Epithelial cell of esophagus (primary cell): ENCODE data around the gene ZNF335.
A peak's percentile ranks its signal among the peaks of the same experiment; 100 is the strongest.
"Not testable (repeated sequence)": the region's sequence is repeated elsewhere in the genome, so short reads cannot be mapped to it uniquely, and the experiment has no call there.

Experiments
- DNase-seq: peaks from one replicate; pipeline ENCODE4 v3.0.0; 2010; ENCODE audit warnings: low read depth
- H3K4me3 ChIP-seq: 2 replicates; pipeline ENCODE4 v1.5.1; 2011; ENCODE audit warnings: mild to moderate bottlenecking, low read length, control low read depth
- CTCF ChIP-seq: IDR thresholded peaks from 2 replicates; pipeline ENCODE4 v1.5.1; 2011; ENCODE audit warnings: low read depth, mild to moderate bottlenecking, low read length, control low read depth, inconsistent platforms; ENCODE audit not compliant: insufficient read depth; ENCODE audit errors: missing control alignments

The ZNF335 gene

DNA sequence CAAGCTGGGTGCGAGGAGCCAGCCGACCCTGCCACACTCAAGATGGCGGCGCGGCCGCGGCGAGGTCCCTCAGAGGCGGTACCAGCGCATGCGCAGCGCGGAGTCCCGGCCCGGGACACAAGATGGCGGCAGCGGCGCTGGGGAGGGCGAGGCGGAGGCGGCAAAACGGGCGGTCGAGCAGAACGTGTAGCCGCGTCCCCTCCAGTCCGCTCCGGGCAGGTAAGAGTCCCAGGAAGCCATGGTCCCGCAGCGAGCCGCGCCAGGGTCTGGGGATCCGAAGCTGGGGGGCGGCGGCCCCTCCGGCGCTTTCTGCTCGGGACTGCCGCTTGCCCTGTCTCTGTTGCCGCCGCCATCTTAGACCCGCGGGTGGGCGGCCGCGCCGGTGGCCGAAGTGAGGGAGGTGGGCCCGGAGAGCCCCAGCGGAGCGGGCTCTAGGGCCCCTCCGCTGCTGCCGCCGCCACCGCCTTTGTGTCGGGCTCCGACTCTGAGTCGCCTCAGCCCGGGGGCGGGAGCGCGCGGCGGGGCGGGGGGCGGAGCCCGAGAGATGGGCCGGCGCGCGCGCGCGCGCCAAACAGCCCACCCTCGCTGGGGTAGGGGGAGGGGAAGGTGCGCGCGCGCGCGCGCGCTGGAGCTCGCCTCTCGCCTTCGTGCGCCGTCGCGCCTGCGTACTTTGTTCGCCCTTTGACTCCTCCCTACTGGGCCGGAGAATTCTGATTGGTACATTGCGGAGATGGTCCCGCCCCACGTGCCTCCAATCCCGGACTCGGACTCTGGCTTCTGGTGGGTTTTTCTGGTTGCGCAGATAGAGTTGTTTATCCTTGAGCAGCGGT, 37.2 kb downstream of the ZNF335 start, which contains the start of gene PCIF1:
PCIF1 (plus strand) TSS at position 98 of the 830 bp plus-strand sequence. CDS start 4,317 bp downstream, outside the sequence.
- peak within 1 kb of the TSS; percentile 95 for H3K4me3 ChIP-seq
- no peak for TF ChIP-seq CTCF
- peak; percentile 96 for DNase-seq

GRCh38 chr20:45934046-45934585, 37.9 kb downstream of the ZNF335 start:
- H3K4me3 ChIP-seq: peak overlapping the region; percentile 92
- DNase-seq: no peak
- TF ChIP-seq CTCF: no peak

- peak; percentile 79 for DNase-seq
- peak; percentile 52 for TF ChIP-seq CTCF
- peak overlapping the region; percentile 92 for H3K4me3 ChIP-seq
Observed at GRCh38 chr20:45933266-45934045, 38.5 kb downstream of the ZNF335 start.

- not testable (repeated sequence) for DNase-seq, H3K4me3 ChIP-seq
Observed at GRCh38 chr20:45931680-45932079, 40.3 kb downstream of the ZNF335 start.

DNA sequence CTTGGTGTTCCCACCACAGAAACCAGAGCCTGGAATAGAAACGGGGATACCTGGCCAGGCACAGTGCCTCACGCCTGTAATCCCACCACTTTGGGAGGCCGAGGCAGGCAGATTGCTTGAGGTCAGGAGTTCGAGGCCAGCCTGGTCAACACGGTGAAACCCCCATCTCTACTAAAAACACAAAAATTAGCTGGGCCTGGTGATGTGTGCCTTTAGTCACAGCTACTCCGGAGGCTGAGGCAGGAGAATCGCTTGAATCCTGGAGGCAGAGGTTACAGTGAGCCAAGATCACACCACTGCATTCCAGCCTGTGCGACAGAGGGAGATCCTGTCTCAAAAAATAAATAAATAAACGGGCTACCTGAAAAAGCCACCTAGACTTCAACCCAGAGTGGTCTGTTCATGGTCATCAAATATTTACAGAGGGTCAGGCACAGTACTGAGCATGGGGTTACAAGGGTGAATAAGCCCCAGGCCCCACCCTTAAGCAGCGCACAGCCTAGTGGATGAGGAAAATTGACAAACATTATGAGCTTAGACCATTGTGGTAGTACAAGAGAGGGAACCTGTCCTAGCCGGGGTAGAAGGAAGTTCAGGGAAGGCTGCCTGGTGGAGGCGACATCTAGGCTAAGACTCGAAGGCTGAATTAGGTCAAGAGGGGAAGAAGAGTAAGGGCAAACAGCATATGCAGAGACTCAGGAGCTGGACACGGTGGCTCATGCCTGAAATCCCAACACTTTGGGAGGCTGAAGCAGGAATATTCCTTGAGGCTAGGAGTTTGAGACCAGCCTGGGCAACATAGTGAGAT, 44.7 kb downstream of the ZNF335 start:
- H3K4me3 ChIP-seq: no peak overlapping the region
- TF ChIP-seq CTCF: no peak
- no peak for DNase-seq

- no peak for TF ChIP-seq CTCF
- H3K4me3 ChIP-seq: no peak overlapping the region
- no peak for DNase-seq
Observed at GRCh38 chr20:45926731-45927070, 45.3 kb downstream of the ZNF335 start.
